ENCODE measurements around the gene WFIKKN1. TPM values are rescaled to one million over a fixed set of nuclear protein-coding genes. Genes with fewer than 3 reads are reported as not detected.

The WFIKKN1 gene
- total RNA-seq, 2 donors from 2014 or later = 0.33 to 0.71 TPM

- no peaks in the 10 kb centered on the region for H3K36me3 Mint-ChIP-seq
- H3K9me3 Mint-ChIP-seq = no peaks in the 10 kb centered on the region
- no peak for ATAC-seq
- DNase-seq (ENCODE audit: low spot score in 2 of 2) = no peak
- no peak overlapping the region for H3K27ac Mint-ChIP-seq
Observed at GRCh38 chr16:671353-672131, 40.8 kb downstream of the WFIKKN1 start.

DNA sequence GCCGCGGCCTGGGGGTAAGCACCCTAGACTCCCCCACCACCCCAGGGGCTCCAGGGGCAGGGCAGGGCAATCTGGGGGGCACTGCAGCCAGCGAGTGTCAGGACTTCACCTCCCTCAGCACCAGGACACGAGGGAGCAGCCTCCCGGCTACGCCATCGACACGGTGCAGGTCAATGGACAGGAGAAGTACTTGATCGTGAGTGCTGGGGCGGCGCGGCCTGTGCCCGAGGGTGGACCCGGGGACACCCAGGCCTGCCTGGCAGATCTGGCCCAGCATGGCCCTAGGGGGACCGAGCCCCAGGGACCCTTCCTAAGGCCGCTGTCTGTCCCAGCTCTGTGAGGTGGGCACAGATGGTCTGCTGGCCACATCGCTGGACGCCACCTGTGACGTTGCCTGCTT is 41.6 kb downstream of the WFIKKN1 start:
- no peaks in the 10 kb centered on the region for H3K36me3 Mint-ChIP-seq
- ATAC-seq = no peak

DNA sequence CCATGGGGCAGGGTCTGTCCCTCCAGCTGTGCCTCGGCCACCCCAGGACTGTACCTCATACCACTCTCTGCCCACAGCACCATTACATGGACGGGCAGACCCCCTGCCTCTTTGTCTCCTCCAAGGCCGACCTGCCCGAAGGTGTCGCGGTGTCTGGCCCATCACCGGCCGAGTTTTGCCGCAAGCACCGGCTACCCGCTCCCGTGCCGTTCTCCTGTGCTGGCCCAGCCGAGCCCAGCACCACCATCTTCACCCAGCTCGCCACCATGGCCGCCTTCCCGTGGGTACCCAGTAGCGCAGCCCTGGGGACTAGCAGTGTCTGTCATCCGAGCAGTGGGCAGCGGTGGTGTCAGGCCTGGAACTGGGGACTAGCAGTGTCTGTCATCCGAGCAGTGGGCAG is 42.1 kb downstream of the WFIKKN1 start:
- Mint-ChIP-seq H3K36me3 (no peaks in the 10 kb centered on the region), H3K9me3 (no peaks in the 10 kb centered on the region), H3K27ac (no peak overlapping the region)
- no peak for DNase-seq (ENCODE audit: low spot score in 2 of 2)
- ATAC-seq = no peak

More for the DNA sequence above, 41.6 kb downstream of the WFIKKN1 start:
- Mint-ChIP-seq H3K9me3 (no peaks in the 10 kb centered on the region), H3K27ac (no peak overlapping the region)
- no peak for DNase-seq (ENCODE audit: low spot score in 2 of 2)

- DNase-seq (ENCODE audit: low spot score in 2 of 2) (no peak), ATAC-seq (no peak)
- no peaks in the 10 kb centered on the region for H3K9me3 Mint-ChIP-seq
- no peak overlapping the region for H3K27ac Mint-ChIP-seq
- H3K36me3 Mint-ChIP-seq = no peaks in the 10 kb centered on the region
Observed at GRCh38 chr16:673399-673991, 42.7 kb downstream of the WFIKKN1 start.

DNA sequence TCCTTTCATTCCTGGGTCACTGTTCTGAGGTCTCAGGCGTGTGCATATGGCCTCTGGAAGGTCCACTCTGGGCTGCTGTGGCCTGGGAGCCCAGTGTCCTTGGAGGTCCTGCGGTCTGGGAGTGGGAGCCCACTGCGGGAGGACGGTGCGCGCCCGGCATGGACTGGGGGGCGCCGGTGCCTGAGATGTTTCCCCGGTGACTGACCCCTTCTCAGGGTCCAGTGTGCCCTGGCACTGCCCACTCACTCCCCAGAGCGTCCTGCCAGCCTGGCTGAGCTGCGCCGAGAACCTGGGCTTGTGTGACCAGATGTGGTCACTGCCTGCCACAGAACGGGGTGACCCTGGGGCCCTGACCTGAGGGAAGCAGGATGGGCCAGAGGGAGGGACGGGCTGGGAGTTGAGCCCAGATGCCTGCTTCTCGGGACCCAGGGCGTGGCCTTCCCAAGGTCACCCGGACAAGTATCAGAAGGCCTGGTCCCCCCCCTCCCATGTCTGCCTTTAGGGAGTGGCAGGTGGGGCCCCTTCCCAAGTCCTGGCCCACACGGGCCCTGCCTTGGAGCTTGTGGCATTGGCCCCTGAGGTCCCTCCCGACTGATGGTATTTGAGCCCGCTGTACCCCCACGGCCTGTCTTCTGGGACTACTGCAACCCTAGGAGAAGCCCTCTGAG is 43.6 kb downstream of the WFIKKN1 start:
- no peak overlapping the region for H3K27ac Mint-ChIP-seq
- H3K9me3 Mint-ChIP-seq = no peaks in the 10 kb centered on the region

GRCh38 chr16:674968-675883 is 44.4 kb downstream of the WFIKKN1 start, which contains the start of gene RHBDL1:
Gene RHBDL1, plus strand, starts transcription at chr16:675671. Its CDS starts 120 bp downstream, at chr16:675791.
- Mint-ChIP-seq H3K27ac (no peak within 1 kb of the TSS), H3K36me3 (no peaks in the 10 kb centered on the region), H3K9me3 (no peaks in the 10 kb centered on the region)
- no peak for DNase-seq (ENCODE audit: low spot score in 2 of 2)
- ATAC-seq = no peak

More for the DNA sequence above, 43.6 kb downstream of the WFIKKN1 start:
- DNase-seq (ENCODE audit: low spot score in 2 of 2) (no peak), ATAC-seq (no peak)
- H3K36me3 Mint-ChIP-seq = no peaks in the 10 kb centered on the region

DNA sequence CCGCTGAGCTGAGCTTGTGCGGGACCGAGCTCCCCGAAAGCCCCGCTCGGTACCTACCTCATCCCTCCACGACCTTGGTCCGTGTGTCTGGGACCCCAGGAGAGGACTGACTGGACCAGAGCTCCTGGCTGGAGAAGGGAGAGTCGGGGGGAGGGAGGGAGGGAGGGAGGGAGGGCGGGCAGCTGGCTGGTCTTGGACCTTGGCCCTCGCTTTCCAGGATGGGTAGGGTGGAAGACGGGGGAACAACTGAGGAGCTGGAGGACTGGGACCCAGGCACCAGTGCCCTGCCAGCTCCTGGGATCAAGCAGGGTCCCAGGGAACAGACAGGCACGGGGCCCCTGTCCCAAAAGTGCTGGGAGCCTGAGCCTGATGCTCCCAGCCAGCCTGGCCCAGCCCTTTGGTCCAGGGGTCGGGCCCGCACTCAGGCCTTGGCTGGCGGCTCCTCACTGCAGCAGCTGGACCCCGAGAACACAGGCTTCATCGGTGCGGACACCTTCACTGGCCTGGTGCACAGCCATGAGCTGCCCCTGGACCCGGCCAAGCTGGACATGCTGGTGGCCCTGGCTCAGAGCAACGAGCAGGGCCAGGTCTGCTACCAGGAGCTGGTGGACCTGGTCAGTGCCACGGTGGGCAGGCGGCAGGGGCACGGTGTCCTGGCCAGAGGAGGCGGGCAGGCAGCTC is 45.2 kb downstream of the WFIKKN1 start:
- no peak for ATAC-seq
- no peaks in the 10 kb centered on the region for H3K36me3 Mint-ChIP-seq
- DNase-seq (ENCODE audit: low spot score in 2 of 2) = no peak
- H3K9me3 Mint-ChIP-seq = no peaks in the 10 kb centered on the region
- H3K27ac Mint-ChIP-seq = no peak overlapping the region

DNA sequence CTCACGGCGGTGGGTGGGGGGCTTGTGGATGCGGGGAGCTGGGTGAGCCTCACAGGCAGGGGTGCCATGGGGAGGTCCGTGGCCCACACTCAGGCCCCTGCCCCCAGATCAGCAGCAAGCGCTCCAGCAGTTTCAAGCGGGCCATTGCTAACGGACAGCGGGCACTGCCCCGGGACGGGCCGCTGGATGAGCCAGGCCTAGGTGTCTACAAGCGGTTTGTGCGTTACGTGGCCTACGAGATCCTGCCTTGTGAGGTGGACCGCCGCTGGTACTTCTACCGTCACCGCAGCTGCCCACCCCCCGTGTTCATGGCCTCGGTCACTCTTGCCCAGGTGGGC is 45.7 kb downstream of the WFIKKN1 start:
- peaks cover 0 to 1% of the 10 kb centered on the region in 2 donors for H3K36me3 Mint-ChIP-seq
- DNase-seq (ENCODE audit: low spot score in 2 of 2) (no peak), ATAC-seq (no peak)
- H3K9me3 Mint-ChIP-seq = no peaks in the 10 kb centered on the region
- H3K27ac Mint-ChIP-seq = no peak overlapping the region

DNA sequence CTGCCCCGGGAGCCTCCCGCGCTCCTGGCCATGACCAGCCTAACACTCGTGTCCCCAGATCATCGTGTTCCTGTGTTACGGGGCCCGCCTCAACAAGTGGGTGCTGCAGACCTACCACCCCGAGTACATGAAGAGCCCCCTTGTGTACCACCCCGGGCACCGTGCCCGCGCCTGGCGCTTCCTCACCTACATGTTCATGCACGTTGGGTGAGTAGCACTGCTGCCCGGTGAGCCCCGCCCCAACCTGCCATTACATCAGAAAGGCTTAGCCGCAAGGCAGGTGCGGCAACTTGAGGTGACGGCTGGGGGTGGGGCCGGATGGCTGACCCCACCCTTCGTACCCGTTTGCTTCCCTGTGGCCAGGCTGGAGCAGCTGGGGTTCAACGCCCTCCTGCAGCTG is 46.1 kb downstream of the WFIKKN1 start:
- DNase-seq (ENCODE audit: low spot score in 2 of 2) (no peak), ATAC-seq (no peak)
- peaks cover 0 to 5% of the 10 kb centered on the region in 2 donors for H3K36me3 Mint-ChIP-seq
- H3K27ac Mint-ChIP-seq = no peak overlapping the region
- H3K9me3 Mint-ChIP-seq = no peaks in the 10 kb centered on the region

GRCh38 chr16:677316-678190 is 46.8 kb downstream of the WFIKKN1 start:
- DNase-seq (ENCODE audit: low spot score in 2 of 2) = no peak
- Mint-ChIP-seq H3K36me3 (peaks cover 3 to 11% of the 10 kb centered on the region in 2 donors), H3K9me3 (no peaks in the 10 kb centered on the region), H3K27ac (no peak overlapping the region)
- no peak for ATAC-seq

GRCh38 chr16:678209-678857 is 47.5 kb downstream of the WFIKKN1 start:
- no peaks in the 10 kb centered on the region for H3K9me3 Mint-ChIP-seq
- H3K36me3 Mint-ChIP-seq = peaks cover 5 to 15% of the 10 kb centered on the region in 2 donors
- ATAC-seq (no peak), DNase-seq (ENCODE audit: low spot score in 2 of 2) (no peak)
- no peak overlapping the region for H3K27ac Mint-ChIP-seq

GRCh38 chr16:678858-679813 is 48.4 kb downstream of the WFIKKN1 start:
- ATAC-seq = peak; percentile 6 to 39
- H3K9me3 Mint-ChIP-seq = no peaks in the 10 kb centered on the region
- DNase-seq (ENCODE audit: low spot score in 2 of 2) = peak in 1 of 2 donors; percentile 64
- peaks cover 5 to 15% of the 10 kb centered on the region in 2 donors for H3K36me3 Mint-ChIP-seq
- peak overlapping the region; percentile 65 to 66 for H3K27ac Mint-ChIP-seq

GRCh38 chr16:679814-680624 is 49.2 kb downstream of the WFIKKN1 start, which contains the start of gene STUB1:
Gene STUB1, plus strand, starts transcription at chr16:680410. Its CDS starts 116 bp downstream, at chr16:680526.
- Mint-ChIP-seq H3K27ac (peak within 1 kb of the TSS; percentile 71 to 85), H3K36me3 (peaks cover 5 to 15% of the 10 kb centered on the region in 2 donors), H3K9me3 (no peaks in the 10 kb centered on the region)
- DNase-seq (ENCODE audit: low spot score in 2 of 2) = peak; percentile 85 to 87
- ATAC-seq = peak; percentile 54 to 55

Data from activated naive CD4-positive, alpha-beta T cell treated with anti-CD3 and anti-CD28 coated beads, Interleukin-2, amount 50 U/mL, for 72 hours (primary cell).